ENCODE data around the gene ALAS1.

DNA sequence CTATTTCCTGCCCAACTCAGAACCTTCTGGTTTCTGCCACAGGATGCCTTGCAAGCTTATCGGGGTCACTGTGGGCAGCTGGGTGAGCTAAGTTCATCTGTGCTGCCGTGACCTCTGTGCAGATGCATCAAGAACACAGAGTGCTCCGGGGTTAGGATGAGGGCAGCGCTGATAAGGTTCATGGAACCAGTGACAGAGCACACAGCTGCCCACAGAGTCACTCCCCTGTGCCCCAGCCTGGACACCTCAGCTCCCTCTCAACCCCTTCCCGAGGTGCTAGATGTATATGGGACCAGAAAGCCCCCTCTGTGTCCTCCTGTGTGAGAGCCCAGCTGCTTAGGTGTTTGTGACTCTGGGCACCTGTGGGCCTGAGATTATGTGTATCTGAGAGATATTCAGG, 15.8 kb upstream of the ALAS1 start:
- TF ChIP-seq, protein P1, sequence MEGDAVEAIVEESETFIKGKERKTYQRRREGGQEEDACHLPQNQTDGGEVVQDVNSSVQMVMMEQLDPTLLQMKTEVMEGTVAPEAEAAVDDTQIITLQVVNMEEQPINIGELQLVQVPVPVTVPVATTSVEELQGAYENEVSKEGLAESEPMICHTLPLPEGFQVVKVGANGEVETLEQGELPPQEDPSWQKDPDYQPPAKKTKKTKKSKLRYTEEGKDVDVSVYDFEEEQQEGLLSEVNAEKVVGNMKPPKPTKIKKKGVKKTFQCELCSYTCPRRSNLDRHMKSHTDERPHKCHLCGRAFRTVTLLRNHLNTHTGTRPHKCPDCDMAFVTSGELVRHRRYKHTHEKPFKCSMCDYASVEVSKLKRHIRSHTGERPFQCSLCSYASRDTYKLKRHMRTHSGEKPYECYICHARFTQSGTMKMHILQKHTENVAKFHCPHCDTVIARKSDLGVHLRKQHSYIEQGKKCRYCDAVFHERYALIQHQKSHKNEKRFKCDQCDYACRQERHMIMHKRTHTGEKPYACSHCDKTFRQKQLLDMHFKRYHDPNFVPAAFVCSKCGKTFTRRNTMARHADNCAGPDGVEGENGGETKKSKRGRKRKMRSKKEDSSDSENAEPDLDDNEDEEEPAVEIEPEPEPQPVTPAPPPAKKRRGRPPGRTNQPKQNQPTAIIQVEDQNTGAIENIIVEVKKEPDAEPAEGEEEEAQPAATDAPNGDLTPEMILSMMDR (IDR thresholded peaks at IDR 0.05), result no peak
- no peak for TF ChIP-seq POLR2AphosphoS5 (IDR thresholded peaks at IDR 0.05)
- TF ChIP-seq POLR2A (IDR thresholded peaks at IDR 0.05; ENCODE audit: low read depth), result no peak
- no peak for TF ChIP-seq EP300 (IDR thresholded peaks at IDR 0.05)

Data from esophagus muscularis mucosa (tissue), 4 donors.